GM21717 (cell line): Measurements from ENCODE around the gene MOXD1.

Source experiments
- ATAC-seq: cut with Tn5 transposase; IDR thresholded peaks from one replicate; pipeline ENCODE4 v1.9.1; 2021; ENCODE audit warnings: mild to moderate bottlenecking, moderate library complexity; ENCODE audit not compliant: unreplicated experiment

Gene MOXD1

DNA sequence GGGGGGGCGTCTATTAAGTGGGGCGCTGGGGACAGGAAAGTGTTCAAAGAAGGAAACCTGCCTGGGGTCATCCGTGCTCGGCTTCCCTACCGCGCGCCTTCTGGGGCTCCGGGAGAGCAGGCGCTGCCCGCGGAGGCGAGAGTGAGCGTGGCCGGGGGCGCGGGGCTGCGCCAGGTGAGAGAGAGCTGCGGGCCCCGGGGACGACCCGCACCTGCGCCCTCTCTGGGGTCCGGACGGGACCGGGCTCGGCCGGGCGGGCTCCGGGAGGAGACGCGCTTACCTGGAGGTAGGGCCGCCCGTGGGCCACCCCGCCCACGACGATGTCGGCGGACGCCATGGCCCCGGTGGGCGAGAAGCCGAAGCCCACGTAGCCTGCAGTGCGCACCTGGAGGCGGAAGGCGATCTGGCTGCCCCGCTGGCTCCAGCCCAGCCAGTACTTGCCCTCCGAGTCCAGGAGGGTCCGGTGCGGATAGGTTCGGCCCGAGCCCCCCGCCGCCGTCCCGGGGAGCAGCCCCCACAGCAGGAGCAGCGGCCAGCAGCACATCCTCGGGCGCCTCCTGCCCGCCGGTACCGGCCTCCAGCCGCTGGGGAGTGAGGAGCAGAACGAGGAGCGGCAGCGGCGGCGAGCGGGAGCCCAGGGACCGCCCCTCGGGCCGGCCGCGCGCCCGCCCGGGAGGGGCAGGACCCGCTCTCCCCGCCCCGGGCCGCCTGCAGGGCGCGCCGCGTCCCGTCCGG is at the start of gene MOXD1:
Gene MOXD1, minus strand, starts transcription at position 593 of the 735 bp plus-strand sequence. Its CDS starts 49 bp downstream, at position 544.
- ATAC-seq = peak; percentile 72

DNA sequence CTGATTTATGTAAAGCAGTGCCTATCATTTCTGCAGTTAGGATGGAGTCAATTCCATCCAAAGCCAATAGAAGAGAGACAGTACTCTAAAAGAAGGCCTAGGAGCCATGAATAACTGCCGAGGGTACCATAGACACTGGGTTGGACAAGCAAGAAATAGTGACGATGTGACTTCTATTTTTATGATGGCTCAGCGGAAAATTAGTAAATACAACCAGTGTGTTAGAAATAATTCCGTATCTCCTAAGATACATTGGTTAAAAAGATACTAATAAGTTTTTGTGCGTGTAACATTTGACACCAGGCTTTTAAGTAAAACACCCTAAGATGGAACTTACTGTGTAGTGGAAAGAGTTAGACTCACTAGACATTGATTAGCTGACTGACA is 45.6 kb upstream of the MOXD1 start:
- ATAC-seq = no peak

DNA sequence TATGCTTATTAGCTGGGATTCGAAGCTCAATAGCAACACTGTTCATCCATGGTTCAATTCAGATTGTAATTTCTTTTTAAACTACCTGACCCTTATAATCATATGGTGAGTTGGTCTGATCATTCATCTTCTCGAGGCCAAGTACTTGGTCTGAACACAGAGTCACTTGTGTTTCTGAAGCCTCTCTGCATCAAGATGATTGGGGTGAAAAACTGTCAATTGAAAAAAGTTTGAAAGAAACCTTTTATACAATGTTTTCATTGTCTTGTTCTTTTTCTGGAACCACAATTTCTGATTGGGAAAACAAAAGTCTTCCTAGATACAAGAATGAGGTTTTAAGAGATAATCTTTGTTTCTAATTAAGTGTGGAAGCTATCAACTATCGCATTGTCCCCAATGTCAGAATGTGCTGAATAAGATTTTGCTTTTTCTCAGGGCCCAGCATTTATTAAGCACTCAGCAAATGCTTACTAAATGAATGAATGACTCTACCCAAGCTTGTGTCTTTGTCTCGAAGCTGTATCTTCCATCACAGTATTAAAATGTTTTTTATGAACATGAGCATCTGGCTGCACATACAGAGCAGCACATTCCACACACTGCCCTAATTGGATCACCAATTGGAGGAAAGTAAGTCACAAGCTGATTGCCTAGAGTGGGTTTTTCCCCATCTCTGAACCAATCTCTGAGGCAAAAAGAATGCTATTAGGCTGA is 45.0 kb upstream of the MOXD1 start:
- ATAC-seq = no peak

DNA sequence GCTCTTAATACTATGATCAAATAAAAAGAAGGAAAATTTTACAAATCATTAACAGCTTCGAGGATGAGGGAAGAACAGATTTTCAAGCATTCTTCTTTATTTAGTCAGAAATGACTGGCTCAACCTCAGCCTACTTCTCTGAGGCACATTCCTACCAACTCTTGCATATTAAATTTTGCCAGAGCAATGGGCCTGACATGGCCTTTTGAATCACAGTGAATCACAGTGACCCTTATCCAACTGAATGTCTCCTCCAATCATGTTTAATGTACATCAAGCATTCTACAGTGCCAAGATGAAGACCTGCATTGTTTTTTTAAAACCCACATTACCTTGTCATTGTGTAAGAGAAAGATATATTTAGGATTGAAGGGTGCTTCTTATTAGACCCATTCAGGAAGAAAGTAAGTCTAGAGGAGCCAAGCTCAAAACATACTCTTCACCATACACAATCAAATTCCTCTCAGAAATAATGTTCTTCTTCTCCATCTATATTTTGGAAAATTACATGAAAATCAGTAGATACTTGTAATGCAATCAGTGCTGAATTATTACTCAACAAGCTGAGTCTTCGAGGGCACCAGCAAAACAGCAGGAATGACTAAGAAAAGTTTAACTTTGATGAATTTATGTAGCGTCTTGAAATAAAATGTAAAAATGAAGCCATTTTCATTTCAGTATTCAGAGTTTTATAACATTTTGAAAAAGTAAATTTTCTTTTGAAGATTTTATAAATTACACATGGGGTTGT is 44.1 kb upstream of the MOXD1 start:
- ATAC-seq = no peak

DNA sequence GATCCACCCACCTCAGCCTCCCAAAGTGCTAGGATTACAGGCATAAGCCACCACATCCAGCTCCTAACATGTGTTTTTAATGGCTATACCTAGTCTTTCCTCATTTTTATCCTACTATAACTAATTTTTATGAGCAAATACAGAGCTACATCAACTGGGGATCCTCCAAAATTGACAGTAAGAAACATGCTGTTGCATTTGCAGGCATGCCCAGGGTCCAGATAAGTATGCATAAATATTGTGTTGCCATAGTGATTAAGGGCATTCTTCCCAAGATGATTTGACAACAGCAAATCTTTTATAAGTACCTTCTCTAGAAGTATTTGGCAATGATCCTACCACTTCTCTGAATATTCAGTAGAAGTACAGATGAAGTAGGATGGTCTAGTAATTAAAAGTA is 41.9 kb upstream of the MOXD1 start:
- no peak for ATAC-seq

DNA sequence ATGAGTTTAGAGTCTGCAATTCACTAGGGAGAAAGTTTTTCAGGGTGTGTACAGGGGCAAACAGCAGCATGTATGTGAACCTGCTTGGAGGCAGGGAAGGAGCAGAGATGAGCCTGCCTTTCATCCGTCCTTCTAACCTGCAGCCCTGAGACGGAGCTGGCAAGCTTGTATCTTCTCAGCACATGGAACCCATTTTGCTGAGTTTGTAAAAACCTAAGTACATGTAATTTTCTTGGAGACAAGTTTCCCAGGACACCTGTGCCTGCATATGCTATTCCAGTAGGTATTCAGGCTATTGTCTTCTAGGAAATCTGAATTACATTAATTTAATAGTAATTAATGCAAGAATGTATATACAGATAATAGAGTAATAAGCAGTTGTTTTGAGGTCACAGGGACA is 28.8 kb upstream of the MOXD1 start:
- ATAC-seq = no peak

DNA sequence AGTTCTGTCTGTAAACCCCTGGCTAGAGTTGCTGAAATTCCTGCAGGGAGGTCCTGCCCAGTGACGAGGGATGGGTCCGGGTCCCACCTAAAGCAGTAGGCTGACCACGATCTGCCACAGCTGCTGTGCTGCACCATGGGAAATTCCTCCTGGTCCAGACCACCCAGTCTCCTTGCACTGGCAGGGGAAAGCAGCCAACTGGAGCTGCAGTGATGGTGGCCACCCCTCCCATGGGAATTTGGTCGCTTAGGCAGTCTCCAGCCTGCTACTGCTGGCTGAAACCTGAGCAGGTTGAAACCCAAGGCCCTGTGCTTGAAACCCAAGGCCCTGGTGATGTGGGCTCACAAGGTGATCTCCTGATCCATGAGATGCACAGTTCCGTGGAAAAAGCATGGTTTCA is 23.9 kb upstream of the MOXD1 start:
- no peak for ATAC-seq

DNA sequence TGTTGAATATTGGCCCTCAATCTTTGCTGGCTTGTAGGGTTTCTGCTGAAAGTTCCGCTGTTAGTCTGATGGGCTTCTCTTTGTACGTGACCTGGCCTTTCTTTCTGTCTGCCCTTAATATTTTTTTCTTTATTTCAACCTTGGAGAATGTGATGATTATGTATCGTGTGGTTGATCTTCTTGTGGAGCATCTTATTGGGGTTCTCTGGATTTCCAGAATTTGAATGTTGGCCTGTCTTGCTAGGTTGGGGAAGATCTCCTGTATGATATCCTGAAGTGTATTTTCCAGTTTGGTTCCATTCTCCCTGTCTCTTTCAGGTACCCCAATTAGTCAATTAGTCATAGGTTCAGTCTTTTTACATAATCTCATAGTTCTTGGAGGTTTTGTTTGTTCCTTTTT is 22.6 kb upstream of the MOXD1 start:
- ATAC-seq = no peak

DNA sequence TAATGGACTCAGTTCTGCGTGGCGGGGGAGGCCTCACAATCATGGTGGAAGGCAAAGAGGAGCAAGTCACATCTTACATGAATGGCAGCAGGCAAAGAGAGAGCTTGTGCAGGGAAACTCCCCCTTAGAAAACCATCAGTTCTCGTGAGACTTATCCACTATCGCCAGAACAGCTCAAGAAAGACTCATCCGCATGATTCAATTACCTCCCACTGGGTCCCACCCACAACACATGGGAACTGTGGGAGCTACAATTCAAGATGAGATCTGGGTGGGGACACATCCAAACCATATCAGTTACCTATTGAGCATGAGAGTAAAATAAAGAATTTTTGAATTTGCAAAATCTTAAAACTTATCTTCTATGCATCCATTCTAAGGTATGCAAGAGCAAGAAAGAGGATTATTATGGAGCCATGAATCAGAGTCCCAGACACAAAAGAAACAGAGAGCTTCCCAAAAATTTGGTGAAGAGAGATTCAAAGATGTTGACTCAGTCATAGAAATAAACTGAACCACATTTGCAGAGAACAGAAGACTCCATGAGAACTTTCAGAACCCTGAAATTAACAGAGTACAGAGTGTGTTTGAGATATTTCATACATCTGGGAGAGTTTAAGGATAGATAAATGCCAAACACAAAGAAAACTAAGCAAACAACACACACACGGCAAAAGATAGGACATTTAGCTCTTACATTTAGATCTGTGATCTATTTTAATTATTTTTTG is 17.1 kb upstream of the MOXD1 start:
- no peak for ATAC-seq

DNA sequence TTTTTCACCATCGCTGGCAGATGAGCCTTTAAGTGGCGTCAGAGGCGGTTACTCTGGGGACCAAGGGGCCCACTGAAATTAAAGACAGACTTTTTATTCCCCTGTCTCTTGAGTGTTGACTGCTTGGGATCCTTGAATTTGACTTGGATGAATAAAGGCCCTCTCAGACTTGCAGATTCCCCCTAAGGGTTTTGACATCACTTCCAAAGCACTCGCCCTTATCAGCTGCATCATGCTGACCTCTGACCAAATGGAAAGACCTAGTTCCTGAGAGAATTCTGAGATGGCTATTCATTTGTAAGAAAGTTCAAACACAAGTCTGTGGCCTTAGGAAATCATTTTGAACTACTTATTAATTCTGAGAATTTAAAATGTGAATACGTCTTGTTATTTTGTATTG is 13.5 kb upstream of the MOXD1 start:
- ATAC-seq = no peak

DNA sequence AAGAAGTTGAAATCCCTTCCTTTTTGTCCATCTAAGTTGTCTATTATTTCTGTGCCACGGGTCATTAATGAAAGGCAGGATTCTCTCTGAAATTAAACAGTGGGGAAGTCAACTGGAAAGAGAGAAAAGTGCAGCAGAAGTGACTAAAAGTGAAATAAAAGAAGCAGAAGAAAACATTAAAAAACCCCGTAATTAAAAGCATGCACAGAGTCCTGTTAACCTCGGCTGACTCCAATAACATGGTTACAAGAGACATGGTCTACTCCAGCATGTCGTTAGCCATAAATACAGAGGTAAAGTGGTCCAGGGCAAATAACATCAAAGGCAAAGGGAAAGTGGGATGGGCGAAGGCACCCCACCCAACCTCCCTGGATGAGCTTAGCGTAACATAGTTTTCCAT is 13.0 kb upstream of the MOXD1 start:
- ATAC-seq = no peak

DNA sequence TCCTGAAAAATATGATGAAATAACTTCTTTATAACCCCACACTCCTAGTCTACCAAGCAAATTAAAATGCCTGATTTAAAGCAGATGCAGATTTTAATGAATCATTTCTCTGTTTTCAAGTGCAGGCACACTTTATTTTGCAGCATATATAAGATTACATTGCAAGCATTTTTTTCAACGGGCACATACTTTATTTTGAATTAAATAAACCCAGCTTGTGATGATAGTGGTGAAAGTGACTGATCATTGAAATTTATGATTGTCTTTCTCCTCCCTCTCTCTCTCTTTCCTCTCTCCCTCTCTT is 12.2 kb upstream of the MOXD1 start:
- no peak for ATAC-seq

DNA sequence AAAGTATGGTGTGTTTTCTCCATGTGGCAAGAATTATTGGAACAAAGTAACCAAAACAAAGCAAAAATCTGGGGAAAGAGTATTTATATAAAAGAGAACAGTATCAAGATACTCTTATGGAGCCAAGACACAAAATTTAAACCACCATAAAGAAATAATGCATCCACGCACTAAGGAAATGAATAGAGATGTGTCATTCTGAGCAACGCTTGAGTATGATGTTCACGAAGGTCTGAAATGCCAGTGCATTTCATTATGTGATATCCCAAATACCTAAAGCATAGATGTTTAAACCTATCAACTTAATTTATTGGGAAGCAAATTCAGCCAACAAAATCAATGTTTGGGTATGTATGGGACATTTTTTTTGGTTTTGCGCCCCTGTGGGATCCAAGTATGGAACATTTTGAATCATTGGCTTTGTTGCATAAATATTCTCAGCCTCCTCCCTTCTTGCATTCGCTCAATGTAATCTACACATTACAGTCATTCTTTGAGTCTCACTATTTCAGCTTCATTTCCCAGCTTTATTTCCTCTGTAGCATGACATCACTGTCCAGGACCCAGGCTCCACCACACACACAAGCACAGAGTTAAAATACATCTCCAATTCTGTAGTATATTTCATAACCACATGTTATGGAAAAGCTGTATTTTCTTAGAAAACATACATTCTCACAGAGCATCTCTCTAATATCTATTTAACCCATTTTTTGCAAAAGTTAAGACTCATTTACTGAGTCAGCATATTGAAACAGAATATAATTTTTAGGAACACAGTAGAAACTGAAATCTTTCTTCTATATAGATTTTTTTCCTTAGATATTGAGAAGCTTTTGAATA is 11.6 kb upstream of the MOXD1 start:
- ATAC-seq = no peak

DNA sequence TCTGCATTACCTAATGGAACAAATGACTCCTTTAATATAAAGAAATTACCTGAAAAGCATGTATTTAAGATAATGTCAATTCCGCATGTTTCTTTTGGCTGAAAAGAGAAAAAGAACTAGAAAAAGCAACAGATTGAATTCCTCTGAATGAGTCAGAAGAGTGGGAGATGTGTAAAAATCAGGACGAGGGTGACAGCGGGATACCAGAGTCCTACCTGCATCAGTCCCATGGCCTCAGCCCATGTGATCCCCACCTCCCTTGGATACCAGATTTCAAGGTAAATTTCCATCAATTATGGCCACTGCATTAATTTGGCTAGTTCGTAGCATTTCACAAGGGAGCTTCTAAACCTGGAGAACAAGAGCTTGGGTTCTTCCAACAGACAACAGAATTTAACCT is 10.0 kb upstream of the MOXD1 start:
- ATAC-seq = no peak

DNA sequence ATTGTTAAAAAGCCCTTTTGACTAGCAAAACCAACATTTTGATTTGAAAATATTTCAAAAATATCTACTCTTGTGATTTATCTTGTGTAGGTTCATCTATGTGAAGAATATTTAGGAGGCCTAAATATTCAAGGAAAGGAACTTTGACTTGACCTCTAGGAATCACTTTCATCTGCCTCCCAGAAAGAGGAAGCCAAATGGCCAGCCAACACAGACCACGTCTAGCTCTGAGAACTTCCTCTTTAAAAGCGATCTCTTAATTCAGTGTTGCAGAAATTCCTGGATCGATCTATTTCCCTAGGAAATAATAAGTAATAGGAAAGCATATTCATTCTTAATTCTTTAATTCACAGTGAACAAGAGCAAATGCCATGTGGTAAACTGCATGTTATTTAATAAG is 9.6 kb upstream of the MOXD1 start:
- no peak for ATAC-seq

DNA sequence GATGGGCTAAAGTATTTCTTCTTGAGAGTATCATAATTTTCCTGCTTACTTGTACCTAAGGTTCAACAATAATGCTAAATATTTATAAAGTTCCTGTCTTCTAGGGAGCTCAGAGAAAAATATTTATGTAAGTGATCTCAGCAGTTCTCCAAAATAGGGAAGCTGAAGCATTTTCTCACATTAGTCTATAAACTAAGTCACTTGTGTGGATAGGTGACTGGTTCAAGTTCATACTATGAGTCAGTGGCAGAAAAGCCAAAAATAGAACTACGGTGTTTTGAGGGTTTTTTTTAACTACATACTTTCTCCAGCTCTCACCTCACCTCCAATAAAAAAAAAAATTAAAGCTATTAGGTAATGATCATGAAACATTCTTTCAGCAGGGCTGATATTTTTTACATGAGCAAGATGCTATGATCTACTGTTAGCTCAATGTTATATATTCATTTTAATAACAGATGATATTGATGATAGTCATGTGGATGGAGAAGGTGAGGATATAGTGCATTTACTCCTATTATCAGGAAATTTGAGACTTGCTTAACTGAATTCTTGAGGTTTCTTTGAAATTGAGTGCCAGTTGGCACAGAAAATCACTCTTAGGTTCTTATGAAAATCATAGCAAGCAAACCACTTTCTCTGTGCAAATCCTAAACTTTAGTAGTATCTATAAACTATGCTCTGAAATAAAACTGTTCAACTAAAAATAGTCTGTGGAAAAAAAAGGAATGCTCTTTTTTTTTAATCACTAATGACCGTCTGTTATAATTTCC is 4.1 kb upstream of the MOXD1 start:
- ATAC-seq = peak; percentile 59

DNA sequence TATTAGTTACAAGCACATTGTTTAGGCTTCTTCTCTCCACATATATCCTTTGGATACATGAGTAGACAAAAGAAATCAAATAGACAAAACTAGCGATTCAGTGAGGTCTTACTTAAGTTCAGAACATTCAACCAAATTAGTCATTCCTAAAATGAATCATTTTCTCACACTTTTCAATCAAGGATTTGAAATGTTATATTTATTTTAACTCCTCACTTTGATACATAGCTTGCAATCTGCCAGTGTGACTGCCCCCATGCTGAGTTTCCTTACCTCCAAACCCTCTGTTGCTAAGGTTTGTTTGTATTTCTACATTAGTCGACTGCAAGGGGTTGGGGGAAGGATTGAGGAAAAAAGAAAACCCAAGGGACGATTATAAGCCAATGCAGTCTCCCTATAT is 3.5 kb upstream of the MOXD1 start:
- peak; percentile 1 for ATAC-seq

DNA sequence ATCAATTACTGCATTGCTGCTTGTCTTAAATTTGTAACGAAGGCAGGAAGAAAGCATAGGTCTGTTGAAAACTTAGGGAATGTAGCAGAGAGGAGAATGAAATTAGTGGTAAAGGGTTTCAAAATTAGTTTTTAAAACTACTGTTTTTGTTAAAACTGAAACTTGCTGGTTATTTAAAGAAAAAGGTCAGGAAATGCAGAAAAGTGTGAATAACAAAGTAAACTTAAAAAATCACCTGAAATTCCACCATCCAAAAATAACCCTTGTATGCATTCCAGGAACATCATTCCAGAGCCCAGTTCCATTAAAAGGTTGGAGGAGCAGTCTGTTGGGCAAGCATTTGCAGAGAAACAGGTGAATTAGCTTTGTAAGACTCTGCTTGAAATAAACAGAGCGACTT is 3.1 kb upstream of the MOXD1 start:
- ATAC-seq = no peak

DNA sequence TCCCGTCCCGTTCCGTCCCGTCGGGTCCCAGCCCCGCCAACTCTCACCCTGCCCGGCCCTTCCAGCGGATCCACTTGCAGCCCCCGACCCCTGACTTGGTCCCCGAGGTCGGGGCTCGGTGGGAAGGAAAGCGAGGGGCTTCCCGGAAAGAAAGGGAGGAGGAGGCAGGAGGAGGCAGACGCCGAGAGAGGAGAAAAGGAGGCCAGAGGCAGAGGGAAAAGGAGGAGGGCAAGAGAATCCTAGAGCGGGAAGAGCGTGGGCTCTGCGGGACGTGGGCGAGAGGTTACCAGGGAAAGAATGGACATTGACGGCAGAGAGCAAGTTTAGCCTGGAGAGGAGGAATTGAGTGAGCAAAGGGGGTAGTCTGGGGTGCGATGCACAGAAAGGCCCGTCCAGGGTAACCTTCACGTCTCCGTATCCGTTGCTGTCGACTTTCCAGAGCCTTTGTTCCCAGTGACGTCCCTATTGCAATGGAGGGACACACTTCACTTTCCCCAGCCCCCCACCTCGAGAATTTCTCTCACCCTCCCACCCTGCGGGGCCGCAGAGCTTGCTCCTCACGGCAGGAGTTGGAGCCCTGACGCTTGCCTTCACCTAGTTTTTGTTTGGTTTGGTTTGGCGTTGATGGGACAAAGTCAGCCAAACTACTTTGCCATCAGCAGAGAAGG is 477 bp upstream of the MOXD1 start:
- no peak for ATAC-seq
